ENCODE data around the gene KCNK16. TPM values are rescaled to one million over a fixed set of nuclear protein-coding genes. Genes with fewer than 3 reads are reported as not detected.

Gene KCNK16
- total and polyA plus RNA-seq, 2 donors (not counting 1 experiment from before 2014, with no cell fraction given): not detected

- ATAC-seq (ENCODE audit: low read depth): no peak
- Histone ChIP-seq H3K9ac (ENCODE audit: low read length) (no peak overlapping the region), H3K27me3 (replicated peaks in 1 of 4; ENCODE audit: control extremely low read depth in 1 of 4, control insufficient read depth in 3 of 4, insufficient read depth in 4 of 4, low read length in 3 of 4) (peaks cover 0 to 10% (median 0%) of the 10 kb centered on the region in 4 experiments), H3K9me3 (ENCODE audit: control extremely low read depth in 1 of 3, control insufficient read depth in 2 of 3, insufficient read depth in 1 of 3, low read length in 2 of 3) (no peaks in the 10 kb centered on the region), H3K27ac (ENCODE audit: low read length in 2 of 2) (no peak overlapping the region), H3K36me3 (replicated peaks in 1 of 2; ENCODE audit: control extremely low read depth in 1 of 2, control insufficient read depth in 1 of 2, extremely low read depth in 1 of 2, insufficient read depth in 2 of 2, low read length in 1 of 2) (no peaks in the 10 kb centered on the region), H3K4me2 (replicated peaks; ENCODE audit: low read depth, low read length, poor library complexity, severe bottlenecking) (no peak overlapping the region), H2AFZ (ENCODE audit: insufficient read depth, low read depth, low read length, poor library complexity, severe bottlenecking) (no peak overlapping the region), H3K4me1 (ENCODE audit: control insufficient read depth in 2 of 2, insufficient read depth in 2 of 2, low read length in 2 of 2) (no peaks in the 10 kb centered on the region), H4K20me1 (ENCODE audit: control insufficient read depth, insufficient read depth, low read length, poor library complexity, severe bottlenecking) (no peaks in the 10 kb centered on the region), H3K4me3 (ENCODE audit: control extremely low read depth in 1 of 5, extremely low read depth in 1 of 5, insufficient read depth in 1 of 5, low read depth in 2 of 5, low read length in 4 of 5) (no peak overlapping the region), H3K79me2 (ENCODE audit: control insufficient read depth, insufficient read depth, low read length) (no peaks in the 10 kb centered on the region)
- no peak for DNase-seq
- no peak overlapping the region for H3K27ac Mint-ChIP-seq
- ChIA-PET CTCF (no interaction called here), POLR2A (no interaction called here)
- no peak overlapping the region for H3K4me3 Mint-ChIP-seq
- TF ChIP-seq EZH2 (IDR thresholded peaks at IDR 0.05; ENCODE audit: borderline replicate concordance, insufficient read depth, low read depth, low read length, poor library complexity, severe bottlenecking) (no peak), CTCF (IDR thresholded peaks at IDR 0.05) (no peak)
- H3K27me3 Mint-ChIP-seq: peaks cover 15% of the 10 kb centered on the region
- H3K9me3 Mint-ChIP-seq (ENCODE audit: insufficient read depth): no peaks in the 10 kb centered on the region
- 86% methylated on average over 7 of the region's 9 CpGs for WGBS (ENCODE audit: insufficient coverage)
- intact Hi-C loops (cut with micrococcal nuclease): no loop called here
- H3K4me1 Mint-ChIP-seq: no peaks in the 10 kb centered on the region
Observed at GRCh38 chr6:39366931-39367618, 44.6 kb upstream of the KCNK16 start.

- ATAC-seq (ENCODE audit: low read depth) (no peak), DNase-seq (no peak)
- ChIA-PET CTCF (interaction anchor here (0.6 to 1.1 kb wide), 2 partner anchors 18 to 51 kb away, joined by 3 read pairs; no protein-coding TSS in a partner anchor), POLR2A (no interaction called here)
- TF ChIP-seq EZH2 (IDR thresholded peaks at IDR 0.05; ENCODE audit: borderline replicate concordance, insufficient read depth, low read depth, low read length, poor library complexity, severe bottlenecking): no peak
- TF ChIP-seq CTCF (IDR thresholded peaks at IDR 0.05): no peak
- Mint-ChIP-seq H3K27me3 (peaks cover 15% of the 10 kb centered on the region), H3K9me3 (ENCODE audit: insufficient read depth) (no peaks in the 10 kb centered on the region), H3K4me3 (no peak overlapping the region), H3K4me1 (no peaks in the 10 kb centered on the region), H3K27ac (no peak overlapping the region)
- Histone ChIP-seq H3K27ac (ENCODE audit: low read length in 2 of 2) (no peak overlapping the region), H2AFZ (ENCODE audit: insufficient read depth, low read depth, low read length, poor library complexity, severe bottlenecking) (no peak overlapping the region), H3K9me3 (ENCODE audit: control extremely low read depth in 1 of 3, control insufficient read depth in 2 of 3, insufficient read depth in 1 of 3, low read length in 2 of 3) (no peaks in the 10 kb centered on the region), H4K20me1 (ENCODE audit: control insufficient read depth, insufficient read depth, low read length, poor library complexity, severe bottlenecking) (no peaks in the 10 kb centered on the region), H3K27me3 (replicated peaks in 1 of 4; ENCODE audit: control extremely low read depth in 1 of 4, control insufficient read depth in 3 of 4, insufficient read depth in 4 of 4, low read length in 3 of 4) (peaks cover 0 to 3% (median 0%) of the 10 kb centered on the region in 4 experiments), H3K36me3 (replicated peaks in 1 of 2; ENCODE audit: control extremely low read depth in 1 of 2, control insufficient read depth in 1 of 2, extremely low read depth in 1 of 2, insufficient read depth in 2 of 2, low read length in 1 of 2) (no peaks in the 10 kb centered on the region), H3K4me1 (ENCODE audit: control insufficient read depth in 2 of 2, insufficient read depth in 2 of 2, low read length in 2 of 2) (peaks cover 3% of the 10 kb centered on the region in 2 donors), H3K4me2 (replicated peaks; ENCODE audit: low read depth, low read length, poor library complexity, severe bottlenecking) (no peak overlapping the region), H3K4me3 (ENCODE audit: control extremely low read depth in 1 of 5, extremely low read depth in 1 of 5, insufficient read depth in 1 of 5, low read depth in 2 of 5, low read length in 4 of 5) (no peak overlapping the region), H3K9ac (ENCODE audit: low read length) (no peak overlapping the region), H3K79me2 (ENCODE audit: control insufficient read depth, insufficient read depth, low read length) (no peaks in the 10 kb centered on the region)
- WGBS (ENCODE audit: insufficient coverage): 98% methylated on average over 13 of the region's 13 CpGs
- intact Hi-C loops (cut with micrococcal nuclease): no loop called here
Observed at GRCh38 chr6:39365281-39366074, 43.0 kb upstream of the KCNK16 start.

Measured in B cell (primary cell).